GM12872 (cell line): ENCODE results near the gene FZD4.

ENCODE experiments used
- TF ChIP-seq, protein P1 (sequence below): IDR thresholded peaks from 3 replicates; pipeline ENCODE4 v1.5.1; 2011; ENCODE audit warnings: low read depth, mild to moderate bottlenecking, low read length, moderate library complexity; ENCODE audit not compliant: insufficient read depth

Gene FZD4

DNA sequence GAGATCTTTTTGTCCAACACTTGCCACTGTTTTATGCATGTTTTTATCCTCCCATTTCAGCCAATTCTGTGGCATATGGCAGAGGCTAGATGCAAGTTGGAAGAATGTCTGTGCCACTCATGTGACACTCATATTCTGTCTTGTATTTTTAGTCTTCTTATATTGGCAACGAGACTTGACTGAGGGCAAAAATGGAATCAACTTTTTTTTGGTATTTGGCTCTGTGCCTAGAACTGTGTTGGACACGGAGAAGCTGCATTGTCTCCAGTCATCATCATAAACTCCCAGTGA, 1.7 kb upstream of the FZD4 start:
- TF ChIP-seq, protein P1, sequence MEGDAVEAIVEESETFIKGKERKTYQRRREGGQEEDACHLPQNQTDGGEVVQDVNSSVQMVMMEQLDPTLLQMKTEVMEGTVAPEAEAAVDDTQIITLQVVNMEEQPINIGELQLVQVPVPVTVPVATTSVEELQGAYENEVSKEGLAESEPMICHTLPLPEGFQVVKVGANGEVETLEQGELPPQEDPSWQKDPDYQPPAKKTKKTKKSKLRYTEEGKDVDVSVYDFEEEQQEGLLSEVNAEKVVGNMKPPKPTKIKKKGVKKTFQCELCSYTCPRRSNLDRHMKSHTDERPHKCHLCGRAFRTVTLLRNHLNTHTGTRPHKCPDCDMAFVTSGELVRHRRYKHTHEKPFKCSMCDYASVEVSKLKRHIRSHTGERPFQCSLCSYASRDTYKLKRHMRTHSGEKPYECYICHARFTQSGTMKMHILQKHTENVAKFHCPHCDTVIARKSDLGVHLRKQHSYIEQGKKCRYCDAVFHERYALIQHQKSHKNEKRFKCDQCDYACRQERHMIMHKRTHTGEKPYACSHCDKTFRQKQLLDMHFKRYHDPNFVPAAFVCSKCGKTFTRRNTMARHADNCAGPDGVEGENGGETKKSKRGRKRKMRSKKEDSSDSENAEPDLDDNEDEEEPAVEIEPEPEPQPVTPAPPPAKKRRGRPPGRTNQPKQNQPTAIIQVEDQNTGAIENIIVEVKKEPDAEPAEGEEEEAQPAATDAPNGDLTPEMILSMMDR, result no peak

DNA sequence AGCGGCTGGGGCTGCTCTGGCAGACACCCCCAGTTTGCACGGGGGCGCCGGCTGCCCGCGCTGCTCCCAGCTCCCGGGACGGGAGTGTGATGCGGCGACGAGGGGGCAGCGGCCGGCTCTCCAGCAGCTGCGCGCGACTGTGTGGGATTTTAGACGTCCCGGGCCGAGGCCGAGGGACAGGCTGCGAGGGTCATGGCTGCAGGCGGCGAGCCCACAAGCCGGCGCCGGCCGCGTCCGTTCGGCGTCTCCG, 159 bp downstream of the FZD4 start:
- TF ChIP-seq, protein P1, result no peak

DNA sequence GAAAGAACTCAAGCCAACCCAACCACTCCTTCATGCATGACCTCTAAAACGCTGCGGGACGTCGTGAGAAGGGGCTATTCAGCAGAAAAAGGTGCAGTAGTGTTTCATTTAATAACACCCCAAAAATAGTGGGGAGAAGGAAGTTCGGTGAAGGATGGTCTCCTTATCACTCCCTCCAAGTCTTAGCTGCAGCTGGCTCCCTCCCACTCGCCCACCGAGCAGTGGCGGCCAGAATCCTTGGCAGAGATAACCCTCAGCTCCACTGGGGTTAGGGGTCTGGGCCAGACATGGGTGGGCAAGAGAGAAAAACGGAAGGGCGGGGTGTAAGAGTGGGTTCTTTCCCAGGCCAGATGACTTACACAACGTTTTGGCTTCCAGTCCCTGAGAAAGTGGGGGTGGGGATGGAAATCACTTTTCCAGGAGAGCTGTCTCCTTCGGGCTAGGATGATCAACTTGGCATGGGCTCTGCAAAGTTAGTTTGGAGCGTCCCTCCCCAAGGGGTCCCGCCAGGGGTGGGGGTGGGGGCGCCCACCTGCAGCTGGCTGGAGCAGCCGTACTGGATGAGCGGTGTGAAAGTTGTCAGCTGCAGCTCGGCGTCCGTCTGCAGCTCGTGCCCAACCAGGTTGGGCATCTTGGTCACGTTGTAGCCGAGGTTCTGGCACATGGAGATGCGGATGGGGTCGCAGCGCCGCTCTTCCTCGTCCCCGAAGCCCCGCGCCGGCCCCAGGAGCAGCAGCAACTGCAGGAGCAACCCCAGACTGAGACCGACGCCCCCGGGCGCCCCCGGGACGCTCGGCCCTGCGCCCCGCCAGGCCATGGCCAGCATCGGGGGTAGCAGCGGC, 705 bp downstream of the FZD4 start:
- TF ChIP-seq, protein P1, result no peak

DNA sequence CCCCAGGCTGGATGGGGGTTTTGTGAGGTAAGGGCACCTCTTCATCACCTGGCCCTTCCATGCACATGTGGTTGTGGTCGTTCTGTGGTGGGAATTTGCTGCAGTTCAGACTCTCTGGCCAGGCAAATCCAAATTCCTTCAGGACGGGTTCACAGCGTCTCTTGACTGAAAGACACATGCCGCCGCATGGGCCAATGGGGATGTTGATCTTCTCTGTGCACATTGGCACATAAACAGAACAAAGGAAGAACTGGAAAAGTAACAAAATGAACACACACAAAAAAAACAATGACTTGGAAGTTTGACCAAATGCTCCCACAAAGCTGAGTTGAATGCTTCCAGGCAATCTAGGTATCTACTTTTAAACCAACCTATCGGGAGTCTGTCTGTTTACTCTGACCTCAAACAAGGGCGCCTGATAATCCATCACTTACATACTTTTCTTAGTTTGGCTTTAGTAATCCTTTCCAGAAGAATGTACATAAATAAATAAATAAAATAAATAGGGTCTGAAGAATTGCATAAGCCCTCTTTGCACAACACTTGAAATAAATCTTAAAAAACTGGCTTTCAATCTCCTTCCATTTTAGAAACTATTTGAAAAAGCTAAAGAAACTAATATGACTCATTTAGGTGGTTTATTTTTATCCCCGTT, 2.8 kb downstream of the FZD4 start:
- TF ChIP-seq, protein P1, result no peak

DNA sequence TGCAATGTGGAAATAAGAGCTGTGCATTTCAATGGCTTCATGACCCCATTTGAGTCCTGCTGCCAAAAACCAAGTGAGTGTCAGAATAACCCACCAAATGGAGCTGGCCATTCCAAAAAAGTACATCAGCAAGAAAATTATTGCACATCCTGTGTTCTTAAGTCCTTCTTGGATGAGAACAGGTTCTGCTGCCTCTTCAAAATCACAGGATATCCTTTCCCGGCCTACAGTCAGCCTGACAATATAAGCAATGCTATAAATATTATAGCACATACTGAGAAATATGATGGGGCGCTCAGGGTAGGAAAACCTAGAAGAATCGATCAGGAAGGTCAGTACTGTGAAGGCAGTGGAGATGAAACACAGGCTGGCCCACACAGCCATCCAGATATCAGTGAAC, 3.5 kb downstream of the FZD4 start:
- TF ChIP-seq, protein P1, result no peak

DNA sequence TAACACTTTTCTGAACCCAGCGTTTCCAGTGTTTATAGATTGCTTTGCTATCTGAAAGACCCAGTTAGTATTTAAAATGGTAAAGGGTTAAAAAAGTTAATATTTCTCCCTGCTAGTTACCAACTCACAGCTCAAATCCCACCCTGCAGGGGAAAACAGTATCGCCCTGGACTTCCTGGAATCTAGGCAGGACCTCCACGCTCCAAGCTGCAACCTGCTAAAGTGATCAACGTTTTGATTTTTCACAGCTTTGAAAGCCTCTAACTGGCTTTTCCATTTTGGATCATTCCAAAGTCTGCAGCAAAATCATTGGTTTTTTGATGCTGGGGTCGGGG, 4.6 kb downstream of the FZD4 start:
- TF ChIP-seq, protein P1, result no peak

DNA sequence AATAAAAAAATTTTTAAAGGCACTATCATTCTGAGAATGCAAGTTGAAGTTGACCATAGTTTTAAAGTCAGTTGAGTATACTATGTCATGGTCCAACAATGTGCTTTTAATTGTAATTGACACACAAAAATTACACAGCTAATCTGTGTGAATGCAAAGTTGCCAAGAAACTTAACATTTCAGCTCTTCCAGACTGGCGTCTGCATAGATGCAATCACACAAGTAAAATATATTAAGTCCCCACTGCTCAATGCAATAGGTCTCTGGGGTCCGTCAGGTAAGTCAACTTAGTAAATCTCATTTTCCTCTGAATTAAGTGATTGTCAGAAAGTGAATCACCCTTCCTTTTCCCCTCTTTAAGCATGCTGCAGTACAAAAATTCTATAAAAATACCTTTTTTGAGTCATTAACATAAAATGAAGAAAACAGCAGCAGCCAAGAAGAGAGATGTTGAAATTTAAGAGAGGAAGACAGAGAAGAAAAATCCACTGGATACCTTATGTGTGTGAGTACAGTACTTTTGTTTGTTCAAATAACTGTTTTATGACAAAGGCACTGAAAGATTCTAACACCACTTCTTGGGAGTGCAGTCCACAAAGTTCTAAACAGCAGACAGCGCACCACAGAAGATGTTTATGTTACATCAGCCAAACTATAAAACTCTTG, 5.1 kb downstream of the FZD4 start:
- TF ChIP-seq, protein P1, result no peak
